Thyroid gland (tissue), 4 donors: ENCODE measurements around the gene SNAPC4. TPM values are rescaled to one million over a fixed set of nuclear protein-coding genes. Genes with fewer than 3 reads are reported as not detected.

Experiments used
- DNase-seq, 2 donors: peaks; one replicate each; pipeline ENCODE4 v3.0.0-alpha.2; 2019
- H3K27ac ChIP-seq, 3 donors: fragments of 200-600 bp; sonication (generic); 1 replicate in 2 of 3; 2 replicates in 1 of 3; pipeline ENCODE4 v1.5.1; 2016 to 2019; ENCODE audit warnings: mild to moderate bottlenecking in 1 of 3, moderate library complexity in 1 of 3
- H3K27me3 ChIP-seq: fragments of 200-600 bp; sonication (generic); one replicate; pipeline ENCODE4 v1.5.1; 2019
- H3K36me3 ChIP-seq, 2 donors: fragments of 200-600 bp; sonication (generic); one replicate each; pipeline ENCODE4 v1.5.1; 2016 to 2019
- H3K4me1 ChIP-seq, 2 donors: fragments of 200-600 bp; sonication (generic); one replicate each; pipeline ENCODE4 v1.5.1; 2017 to 2019
- H3K4me3 ChIP-seq, 3 donors: fragments of 200-600 bp; sonication (generic); replicated peaks in 1 of 3; 1 replicate in 2 of 3; 2 replicates in 1 of 3; pipeline ENCODE4 v1.5.1; 2016; ENCODE audit warnings: mild to moderate bottlenecking in 1 of 3
- H3K9me3 ChIP-seq: fragments of 200-600 bp; sonication (generic); one replicate; pipeline ENCODE4 v1.5.1; 2017
- CTCF ChIP-seq, 6 experiments: fragments of 200-600 bp in 3 of 6; fragments of 450-650 bp in 3 of 6; sonication (generic) in 3 of 6; IDR thresholded peaks; one replicate each; pipeline ENCODE4 v1.5.1; 2016 to 2019; ENCODE audit warnings: antibody characterized with exemption in 6 of 6, mild to moderate bottlenecking in 2 of 6, inconsistent platforms in 1 of 6, moderate library complexity in 1 of 6
- POLR2A ChIP-seq, 2 donors: fragments of 450-650 bp; IDR thresholded peaks; one replicate each; pipeline ENCODE4 v1.6.1; 2017; ENCODE audit warnings: antibody characterized with exemption in 2 of 2, mild to moderate bottlenecking in 2 of 2, moderate library complexity in 1 of 2
- WGBS, 2 donors: methylation state at CpG; one replicate each; pipeline ENCODE4 v1.1.5; 2017; 5-methylcytosine and 5-hydroxymethylcytosine counted together
- intact Hi-C: fragments of 100-400 bp; cut with DNase I; formaldehyde crosslinking; loops from one replicate; pipeline ENCODE4 v1.15.1; 2023
- total RNA-seq, 4 donors: library from RNA; depleted of rRNA; stranded (reverse); fragments of >200 nt; gene quantifications; one replicate each; pipeline ENCODE4 v1.2.3, GENCODE V29; 2016

SNAPC4 gene
- total RNA-seq, 4 donors from 2014 or later: 7.0 to 8.0 (median 7.5) TPM

DNA sequence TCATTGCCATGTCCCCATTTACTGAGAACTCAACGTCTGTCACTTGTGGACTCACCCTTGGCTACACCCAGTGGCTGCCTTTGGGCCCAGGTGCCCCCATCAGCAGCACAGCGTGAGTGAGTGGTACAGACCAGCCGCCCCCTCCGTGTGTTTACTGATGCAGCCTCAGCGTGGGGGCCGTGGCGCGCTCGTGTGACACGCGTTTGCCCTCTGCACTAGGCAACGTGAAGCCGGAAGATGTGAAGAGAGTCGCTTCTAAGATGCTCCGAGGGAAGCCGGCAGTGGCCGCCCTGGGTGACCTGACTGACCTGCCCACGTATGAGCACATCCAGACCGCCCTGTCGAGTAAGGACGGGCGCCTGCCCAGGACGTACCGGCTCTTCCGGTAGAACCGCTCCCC, 22.9 kb upstream of the SNAPC4 start:
- no peak overlapping the region for H3K4me3 ChIP-seq
- peaks cover 52 to 53% of the 10 kb centered on the region in 2 donors for H3K36me3 ChIP-seq
- intact Hi-C loops: no loop called here
- 93 to 96% methylated on average over 24 to 26 of the region's 26 CpGs for WGBS, 2 donors
- no peak for TF ChIP-seq CTCF (IDR thresholded peaks at IDR 0.05)
- no peak for TF ChIP-seq POLR2A (IDR thresholded peaks at IDR 0.05)
- H3K27me3 ChIP-seq: no peaks in the 10 kb centered on the region
- H3K9me3 ChIP-seq: no peaks in the 10 kb centered on the region
- no peak overlapping the region for H3K27ac ChIP-seq
- peaks cover 11 to 17% of the 10 kb centered on the region in 2 donors for H3K4me1 ChIP-seq
- no peak for DNase-seq

GRCh38 chr9:136421791-136422190, 21.8 kb upstream of the SNAPC4 start:
- TF ChIP-seq CTCF (IDR thresholded peaks at IDR 0.05) (no peak), POLR2A (IDR thresholded peaks at IDR 0.05) (no peak)
- H3K4me1 ChIP-seq: peaks cover 11 to 17% of the 10 kb centered on the region in 2 donors
- no peaks in the 10 kb centered on the region for H3K9me3 ChIP-seq
- no peak for DNase-seq
- H3K36me3 ChIP-seq: peaks cover 63% of the 10 kb centered on the region in 2 donors
- WGBS, 2 donors: 98 to 100% methylated on average over 5 to 6 of the region's 21 CpGs
- intact Hi-C loops: no loop called here
- H3K4me3 ChIP-seq: no peak overlapping the region
- H3K27ac ChIP-seq: no peak overlapping the region
- H3K27me3 ChIP-seq: no peaks in the 10 kb centered on the region

GRCh38 chr9:136419092-136419420, 19.1 kb upstream of the SNAPC4 start:
- intact Hi-C loops: no loop called here
- Histone ChIP-seq H3K36me3 (peaks cover 87 to 89% of the 10 kb centered on the region in 2 donors), H3K4me1 (no peaks in the 10 kb centered on the region), H3K9me3 (no peaks in the 10 kb centered on the region), H3K4me3 (no peak overlapping the region), H3K27me3 (no peaks in the 10 kb centered on the region), H3K27ac (no peak overlapping the region)
- no peak for DNase-seq
- no peak for TF ChIP-seq CTCF (IDR thresholded peaks at IDR 0.05)
- TF ChIP-seq POLR2A (IDR thresholded peaks at IDR 0.05): no peak
- WGBS, 2 donors: 92 to 96% methylated on average over 9 to 12 of the region's 12 CpGs

DNA sequence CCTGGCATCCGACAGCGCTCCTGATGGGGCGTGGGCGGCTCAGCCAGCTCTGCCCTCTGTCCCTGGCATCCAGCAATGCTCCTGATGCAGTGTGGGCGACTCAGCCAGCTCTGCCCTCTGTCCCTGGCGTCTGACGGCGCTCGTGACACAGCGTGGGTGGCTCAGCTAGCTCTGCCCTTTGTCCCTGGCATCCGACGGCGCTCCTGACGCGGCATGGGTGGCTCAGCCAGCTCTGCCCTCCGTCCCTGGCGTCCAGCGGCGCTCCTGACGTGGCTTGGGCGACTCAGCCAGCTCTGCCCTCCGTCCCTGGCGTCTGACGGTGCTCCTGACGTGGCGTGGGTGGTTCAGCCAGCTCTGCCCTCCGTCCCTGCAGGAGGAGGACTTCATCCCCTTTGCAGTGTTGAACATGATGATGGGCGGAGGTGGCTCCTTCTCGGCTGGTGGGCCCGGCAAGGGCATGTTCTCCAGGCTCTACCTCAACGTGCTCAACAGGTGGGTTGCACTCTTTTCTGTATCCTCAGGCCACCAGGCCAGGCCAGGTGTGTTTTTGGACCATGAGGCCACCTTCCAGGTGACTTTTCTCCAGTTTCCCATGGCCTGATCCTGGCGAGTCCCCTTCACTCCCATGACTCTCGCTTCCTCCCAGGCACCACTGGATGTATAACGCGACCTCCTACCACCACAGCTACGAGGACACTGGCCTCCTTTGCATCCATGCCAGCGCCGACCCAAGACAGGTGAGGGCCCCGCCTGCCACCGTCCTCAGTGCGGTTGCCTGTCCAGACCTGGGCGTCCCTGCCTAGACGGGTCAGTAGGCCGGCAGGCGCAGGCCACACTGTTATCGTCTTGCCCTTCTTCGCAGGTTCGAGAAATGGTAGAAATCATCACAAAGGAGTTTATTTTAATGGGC, 18.5 kb upstream of the SNAPC4 start:
- Histone ChIP-seq H3K9me3 (no peaks in the 10 kb centered on the region), H3K36me3 (peaks cover 81 to 90% of the 10 kb centered on the region in 2 donors), H3K4me1 (no peaks in the 10 kb centered on the region), H3K27me3 (no peaks in the 10 kb centered on the region), H3K4me3 (no peak overlapping the region), H3K27ac (no peak overlapping the region)
- no peak for DNase-seq
- no peak for TF ChIP-seq POLR2A (IDR thresholded peaks at IDR 0.05)
- TF ChIP-seq CTCF (IDR thresholded peaks at IDR 0.05): no peak
- 92 to 96% methylated on average over 39 to 41 of the region's 48 CpGs for WGBS, 2 donors
- intact Hi-C loops: no loop called here

DNA sequence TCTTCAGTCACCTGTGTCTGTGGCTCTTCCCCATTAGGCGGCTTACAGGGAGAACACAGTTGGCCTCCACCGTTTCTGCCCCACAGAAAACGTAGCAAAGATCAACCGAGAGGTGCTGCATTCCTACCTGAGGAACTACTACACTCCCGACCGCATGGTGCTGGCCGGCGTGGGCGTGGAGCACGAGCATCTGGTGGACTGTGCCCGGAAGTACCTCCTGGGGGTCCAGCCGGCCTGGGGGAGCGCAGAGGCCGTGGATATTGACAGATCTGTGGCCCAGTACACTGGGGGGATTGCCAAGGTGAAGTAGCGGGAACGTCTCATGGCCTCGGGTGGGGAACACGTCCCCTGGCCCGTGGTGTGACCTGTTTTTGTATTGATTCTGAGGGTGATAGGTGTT, 16.9 kb upstream of the SNAPC4 start:
- Histone ChIP-seq H3K4me3 (no peak overlapping the region), H3K4me1 (peaks cover 0 to 4% of the 10 kb centered on the region in 2 donors), H3K9me3 (no peaks in the 10 kb centered on the region), H3K36me3 (peaks cover 71 to 83% of the 10 kb centered on the region in 2 donors), H3K27me3 (no peaks in the 10 kb centered on the region), H3K27ac (no peak overlapping the region)
- intact Hi-C loops: no loop called here
- DNase-seq: no peak
- TF ChIP-seq POLR2A (IDR thresholded peaks at IDR 0.05) (no peak), CTCF (IDR thresholded peaks at IDR 0.05) (no peak)
- 92 to 94% methylated on average over 19 of the region's 19 CpGs for WGBS, 2 donors
